ENCODE results near the gene SLC2A6. TPM values are rescaled to one million over a fixed set of nuclear protein-coding genes. Genes with fewer than 3 reads are reported as not detected.

The SLC2A6 gene
- total and polyA plus RNA-seq, 10 of the 15 experiments (the other 5 are each of a cell fraction or from before 2014, with no cell fraction given), result 1.1 to 37.9 (median 18.3) TPM

DNA sequence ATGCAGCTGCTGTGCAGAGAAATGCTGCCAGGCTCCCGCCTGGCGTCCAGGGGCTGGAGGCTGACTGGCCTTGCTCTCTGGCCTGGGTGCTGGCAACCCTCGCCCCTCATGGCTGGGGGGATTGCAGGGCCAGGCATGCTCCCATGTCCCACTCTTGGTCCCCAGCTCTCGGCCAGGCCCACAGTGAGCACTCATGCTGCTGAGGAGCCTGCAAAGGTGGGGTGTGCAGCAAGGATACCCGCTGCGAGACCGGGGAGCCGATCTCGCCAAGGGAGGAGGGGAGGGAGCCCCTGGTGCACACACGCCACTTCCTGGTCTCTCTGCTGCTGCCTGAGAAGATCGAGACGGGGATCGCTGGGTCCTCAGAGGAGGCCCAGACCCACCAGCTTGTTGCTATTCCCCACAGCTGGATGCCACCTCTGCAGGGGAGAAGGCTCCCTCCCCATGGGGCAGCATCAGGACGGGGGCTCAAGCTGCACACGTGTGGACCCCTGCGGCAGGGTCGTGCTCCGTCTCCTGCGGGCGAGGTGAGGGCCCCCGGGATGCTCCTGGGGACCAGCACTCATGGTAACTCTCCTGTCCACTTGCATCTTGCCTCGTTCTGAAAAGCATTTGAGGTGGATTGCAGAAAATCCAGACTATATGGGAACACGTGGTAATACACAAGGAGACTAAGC is 33.5 kb downstream of the SLC2A6 start:
- in situ Hi-C loops (cut with MboI), result no loop called here

More for the DNA sequence above, 33.5 kb downstream of the SLC2A6 start:
- no peak overlapping the region for H3K27ac ChIP-seq (ENCODE audit: control insufficient read depth, insufficient read depth)
- no peaks in the 10 kb centered on the region for H3K9me3 ChIP-seq (replicated peaks; ENCODE audit: control insufficient read depth, insufficient read depth, low read length)
- ChIA-PET POLR2A (no interaction called here), SMC1A (ENCODE audit: uncharacterized antibody, unreplicated experiment) (no interaction called here), CTCF (interaction anchor here (0.5 kb wide), 1 partner anchor 444 kb away, joined by 3 read pairs; no protein-coding TSS in a partner anchor), RAD21 (ENCODE audit: unreplicated experiment) (no interaction called here)
- FAIRE-seq (no peak), ATAC-seq (no peak), DNase-seq (ENCODE audit: low read depth, low spot score) (no peak)
- no peaks in the 10 kb centered on the region for H3K36me3 ChIP-seq (ENCODE audit: control insufficient read depth in 2 of 2, insufficient read depth in 2 of 2, low read length in 1 of 2)
- intact Hi-C loops (cut with micrococcal nuclease; ENCODE audit: unreplicated experiment), result no loop called here
- WGBS (ENCODE audit: insufficient coverage, insufficient replicate concordance, low lambda C conversion rate, missing lambda C conversion rate), result 43% methylated on average over 23 of the region's 23 CpGs
- H3K4me3 ChIP-seq, result no peak overlapping the region
- H2AFZ ChIP-seq (ENCODE audit: control insufficient read depth, low read depth, low read length), result no peak overlapping the region
- peaks cover 4% of the 10 kb centered on the region; the same call in 1 of the 2 replicates for H3K4me1 ChIP-seq (ENCODE audit: control insufficient read depth, insufficient read depth, low read length)
- no peaks in the 10 kb centered on the region for H4K20me1 ChIP-seq (ENCODE audit: control insufficient read depth, insufficient read depth)
- H3K79me2 ChIP-seq (ENCODE audit: control insufficient read depth, insufficient read depth, low read length), result no peaks in the 10 kb centered on the region
- TF ChIP-seq SP1 (IDR thresholded peaks at IDR 0.05; ENCODE audit: low read depth, low read length) (no peak), FOS (IDR thresholded peaks at IDR 0.05; ENCODE audit: borderline replicate concordance, extremely low read depth, insufficient read length) (no peak), ZNF217 (IDR thresholded peaks at IDR 0.05) (no peak), BHLHE40 (IDR thresholded peaks at IDR 0.05; ENCODE audit: borderline replicate concordance in 1 of 2, low read depth in 2 of 2, low read length in 1 of 2) (no peak), SUPT20H (IDR thresholded peaks at IDR 0.05; ENCODE audit: borderline replicate concordance, control insufficient read depth, low read depth, low read length) (no peak), EED (IDR thresholded peaks at IDR 0.05; ENCODE audit: low read depth) (no peak), ZNF592 (IDR thresholded peaks at IDR 0.05) (no peak), ZZZ3 (IDR thresholded peaks at IDR 0.05; ENCODE audit: control insufficient read depth, insufficient read length, low read depth) (no peak), CHD4 (IDR thresholded peaks at IDR 0.05) (no peak), ESRRA (IDR thresholded peaks at IDR 0.05; ENCODE audit: low read length) (no peak), PAX5 (IDR thresholded peaks at IDR 0.05; ENCODE audit: borderline replicate concordance, low read depth, low read length) (no peak), NRF1 (conservative IDR thresholded peaks at IDR 0.05; ENCODE audit: low read depth, low read length) (no peak), POLR2AphosphoS5 (IDR thresholded peaks at IDR 0.05; ENCODE audit: low read length) (no peak), CEBPB (IDR thresholded peaks at IDR 0.05; ENCODE audit: borderline replicate concordance in 1 of 2, low read depth in 2 of 2, low read length in 2 of 2) (no peak), CHD2 (IDR thresholded peaks at IDR 0.05; ENCODE audit: borderline replicate concordance, low read depth, low read length) (no peak), PBX3 (IDR thresholded peaks at IDR 0.05; ENCODE audit: insufficient replicate concordance, low read depth, low read length) (no peak), POLR2A (IDR thresholded peaks at IDR 0.05; ENCODE audit: low read depth, low read length) (no peak), IRF4 (IDR thresholded peaks at IDR 0.05; ENCODE audit: low read depth, low read length) (no peak), GABPA (IDR thresholded peaks at IDR 0.05; ENCODE audit: low read depth) (no peak)
- TF ChIP-seq, protein P1, sequence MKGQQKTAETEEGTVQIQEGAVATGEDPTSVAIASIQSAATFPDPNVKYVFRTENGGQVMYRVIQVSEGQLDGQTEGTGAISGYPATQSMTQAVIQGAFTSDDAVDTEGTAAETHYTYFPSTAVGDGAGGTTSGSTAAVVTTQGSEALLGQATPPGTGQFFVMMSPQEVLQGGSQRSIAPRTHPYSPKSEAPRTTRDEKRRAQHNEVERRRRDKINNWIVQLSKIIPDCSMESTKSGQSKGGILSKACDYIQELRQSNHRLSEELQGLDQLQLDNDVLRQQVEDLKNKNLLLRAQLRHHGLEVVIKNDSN (IDR thresholded peaks at IDR 0.05; ENCODE audit: borderline replicate concordance, extremely low read length, insufficient read depth, low read depth, low read length), result no peak
- no TSS peak for BruUV-seq (replicated peaks)
- H3K9ac ChIP-seq (ENCODE audit: control insufficient read depth, insufficient read depth, low read length), result no peak overlapping the region
- H3K4me2 ChIP-seq (ENCODE audit: control insufficient read depth, insufficient read depth), result no peak overlapping the region
- H3K27me3 ChIP-seq (replicated peaks in 1 of 2; ENCODE audit: control insufficient read depth in 2 of 2, insufficient read depth in 2 of 2, low read length in 1 of 2), result peaks cover 0 to 2% of the 10 kb centered on the region in 2 experiments; a peak in 3 of 4 replicates
